OCI-LY1 (cell line): ENCODE data around the gene TREM2.
A peak's percentile ranks its signal among the peaks of the same experiment; 100 is the strongest.
"Not testable (repeated sequence)": the region's sequence is repeated elsewhere in the genome, so short reads cannot be mapped to it uniquely, and the experiment has no call there.

Source experiments
- H2AFZ ChIP-seq: fragments of 200-600 bp; sonication (generic), shearing (Covaris generic); 2 replicates; pipeline ENCODE4 v1.6.0; 2014; ENCODE audit warnings: antibody characterized with exemption, mild to moderate bottlenecking, low read length
- H3F3A ChIP-seq: fragments of 200-600 bp; sonication (generic), shearing (Covaris generic); 2 replicates; pipeline ENCODE4 v1.6.0; 2014; ENCODE audit warnings: mild to moderate bottlenecking, antibody characterized with exemption, low read length, moderate library complexity; ENCODE audit not compliant: insufficient read depth
- H3K27ac ChIP-seq: fragments of 200-600 bp; sonication (generic); 2 replicates; pipeline ENCODE4 v1.5.1; 2014; ENCODE audit warnings: low read length, mixed run types, mild to moderate bottlenecking, low read depth; ENCODE audit not compliant: poor library complexity, severe bottlenecking
- H3K27me3 ChIP-seq: fragments of 200-600 bp; sonication (generic); 2 replicates; pipeline ENCODE4 v1.6.0; 2014; ENCODE audit warnings: antibody characterized with exemption, mild to moderate bottlenecking, low read length, moderate library complexity; ENCODE audit not compliant: insufficient read depth
- H3K36me3 ChIP-seq: fragments of 200-600 bp; sonication (generic); 2 replicates; pipeline ENCODE4 v1.6.1; 2014; ENCODE audit warnings: mild to moderate bottlenecking, antibody characterized with exemption, low read length, moderate library complexity, mixed read lengths; ENCODE audit not compliant: insufficient read depth
- H3K4me1 ChIP-seq: fragments of 200-600 bp; sonication (generic); 2 replicates; pipeline ENCODE4 v1.5.1; 2014; ENCODE audit warnings: mild to moderate bottlenecking, low read length, moderate library complexity; ENCODE audit not compliant: insufficient read depth, severe bottlenecking
- H3K4me2 ChIP-seq: fragments of 200-600 bp; sonication (generic), shearing (Covaris generic); 2 replicates; pipeline ENCODE4 v1.6.1; 2014; ENCODE audit warnings: low read length
- H3K4me3 ChIP-seq: fragments of 200-600 bp; sonication (generic); 2 replicates; pipeline ENCODE4 v1.5.1; 2014; ENCODE audit warnings: low read length, low read depth, mild to moderate bottlenecking, mixed read lengths; ENCODE audit not compliant: poor library complexity, severe bottlenecking
- H3K79me2 ChIP-seq: fragments of 200-600 bp; shearing (Covaris generic); 2 replicates; pipeline ENCODE4 v1.6.1; 2016; ENCODE audit warnings: mixed run types, low read length, mixed read lengths; ENCODE audit not compliant: insufficient read depth
- H3K9ac ChIP-seq: fragments of 200-600 bp; sonication (generic), shearing (Covaris generic); 2 replicates; pipeline ENCODE4 v1.6.1; 2014; ENCODE audit warnings: mild to moderate bottlenecking, low read length, mixed read lengths
- H3K9me2 ChIP-seq: fragments of 200-600 bp; sonication (generic), shearing (Covaris generic); 2 replicates; pipeline ENCODE4 v1.6.1; 2014; ENCODE audit warnings: low read depth, mild to moderate bottlenecking, low read length, mixed read lengths
- H3K9me3 ChIP-seq: fragments of 200-600 bp; shearing (Covaris generic); 2 replicates; pipeline ENCODE4 v1.6.1; 2014; ENCODE audit warnings: low read length, mixed read lengths
- H4K20me1 ChIP-seq: fragments of 200-600 bp; sonication (generic), shearing (Covaris generic); 2 replicates; pipeline ENCODE4 v1.6.0; 2016; ENCODE audit warnings: mild to moderate bottlenecking, low read length; ENCODE audit not compliant: insufficient read depth
- CTCF ChIP-seq: fragments of 200-600 bp; sonication (generic), shearing (Covaris generic); IDR thresholded peaks from 2 replicates; pipeline ENCODE4 v1.5.1; 2017; ENCODE audit warnings: mild to moderate bottlenecking, antibody characterized with exemption, low read length, moderate library complexity, mixed read lengths
- EZH2 ChIP-seq: fragments of 200-600 bp; sonication (generic), shearing (Covaris generic); IDR thresholded peaks from 2 replicates; pipeline ENCODE4 v1.8.0; 2017; ENCODE audit warnings: borderline replicate concordance, mixed run types, mild to moderate bottlenecking, antibody characterized with exemption, low read length, moderate library complexity, mixed read lengths

Gene TREM2

DNA sequence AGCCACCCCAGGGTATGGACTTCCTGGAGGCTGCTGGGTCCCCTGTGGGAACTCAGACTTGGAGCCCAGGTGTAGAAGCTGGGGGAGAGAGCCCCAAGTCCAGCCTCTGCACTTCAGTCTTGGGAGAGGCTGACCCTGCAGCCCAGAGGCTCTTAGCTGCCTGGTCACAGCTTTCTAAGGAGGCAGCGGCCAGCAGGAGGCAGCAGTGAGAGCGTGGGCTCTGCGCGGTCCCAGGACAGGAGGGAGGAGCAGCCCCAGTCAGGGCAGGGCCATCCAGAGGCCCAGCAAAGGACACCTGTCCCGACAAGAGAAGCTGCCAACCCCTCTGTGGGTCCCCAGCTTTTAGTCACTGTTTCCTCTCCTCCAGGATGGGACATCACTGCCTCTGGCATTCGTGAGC is 28.7 kb upstream of the TREM2 start:
- Histone ChIP-seq H3K36me3 (no peaks in the 10 kb centered on the region), H3K9ac (no peak overlapping the region), H3K9me3 (peaks cover 3% of the 10 kb centered on the region; the same call in 1 of the 2 replicates), H3K27ac (no peak overlapping the region), H3K4me3 (no peak overlapping the region), H3K4me1 (no peaks in the 10 kb centered on the region), H3K9me2 (no peaks in the 10 kb centered on the region), H3K4me2 (no peak overlapping the region), H4K20me1 (no peaks in the 10 kb centered on the region), H3K79me2 (no peaks in the 10 kb centered on the region), H3K27me3 (no peaks in the 10 kb centered on the region; the same call in 1 of the 2 replicates), H3F3A (no peaks in the 10 kb centered on the region), H2AFZ (no peak overlapping the region)
- TF ChIP-seq EZH2 = no peak
- TF ChIP-seq CTCF = peak; percentile 68

DNA sequence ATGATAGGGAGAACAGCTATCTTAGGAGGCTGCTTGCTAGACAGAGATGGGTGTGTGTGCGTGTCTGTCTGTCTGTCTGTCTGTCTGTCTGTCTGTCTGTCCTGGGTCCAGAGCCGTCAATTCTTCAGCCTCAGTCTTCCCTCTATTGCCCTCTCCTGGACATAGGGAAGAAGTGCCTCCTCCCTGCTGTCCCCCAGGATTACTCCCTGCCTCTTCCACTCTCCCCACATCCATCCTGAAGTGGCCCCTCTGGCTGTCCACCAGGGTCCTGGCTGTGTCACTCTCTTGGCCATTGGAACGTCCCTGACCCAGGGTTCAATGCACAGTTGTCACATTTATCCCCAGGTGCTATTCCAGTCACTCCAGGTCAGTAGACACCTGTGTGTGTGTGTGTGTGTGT is 27.9 kb upstream of the TREM2 start:
- Histone ChIP-seq H4K20me1 (no peaks in the 10 kb centered on the region), H3K27me3 (no peaks in the 10 kb centered on the region; the same call in 1 of the 2 replicates), H3K4me1 (no peaks in the 10 kb centered on the region), H3K9ac (no peak overlapping the region), H3K9me3 (peaks cover 3% of the 10 kb centered on the region; the same call in 1 of the 2 replicates), H3K4me2 (no peak overlapping the region), H3K79me2 (no peaks in the 10 kb centered on the region), H3K9me2 (no peaks in the 10 kb centered on the region), H2AFZ (no peak overlapping the region), H3K27ac (no peak overlapping the region), H3K36me3 (no peaks in the 10 kb centered on the region), H3K4me3 (no peak overlapping the region), H3F3A (no peaks in the 10 kb centered on the region)
- no peak for TF ChIP-seq CTCF
- no peak for TF ChIP-seq EZH2

DNA sequence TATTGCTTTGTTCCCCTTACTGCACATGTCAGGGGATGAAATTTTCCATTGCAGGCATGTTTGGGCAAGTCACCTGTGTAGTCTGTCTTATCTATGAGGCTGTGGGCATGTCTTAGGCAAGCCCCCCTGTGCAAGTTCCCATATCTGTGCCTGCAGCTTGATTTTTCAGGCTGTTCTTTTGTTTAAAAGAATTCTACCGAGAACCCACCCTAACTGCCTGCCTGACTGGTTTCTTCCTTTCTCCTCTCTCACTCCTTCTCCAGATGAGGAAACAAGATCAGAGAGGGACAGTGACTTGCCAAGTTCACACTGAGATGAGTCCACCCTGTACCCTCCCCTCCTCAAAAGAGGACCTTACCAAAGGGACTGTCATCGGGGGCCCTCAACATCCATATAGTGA is 27.1 kb upstream of the TREM2 start:
- H3K27me3 ChIP-seq = no peaks in the 10 kb centered on the region; the same call in 1 of the 2 replicates
- H3K4me1 ChIP-seq = no peaks in the 10 kb centered on the region
- no peak overlapping the region for H3K27ac ChIP-seq
- H3F3A ChIP-seq = no peaks in the 10 kb centered on the region
- H2AFZ ChIP-seq = no peak overlapping the region
- peaks cover 3% of the 10 kb centered on the region; the same call in 1 of the 2 replicates for H3K9me3 ChIP-seq
- no peaks in the 10 kb centered on the region for H3K9me2 ChIP-seq
- H3K36me3 ChIP-seq = no peaks in the 10 kb centered on the region
- H4K20me1 ChIP-seq = no peaks in the 10 kb centered on the region
- TF ChIP-seq EZH2 (no peak), CTCF (no peak)
- H3K9ac ChIP-seq = no peak overlapping the region
- no peak overlapping the region for H3K4me3 ChIP-seq
- no peaks in the 10 kb centered on the region for H3K79me2 ChIP-seq
- H3K4me2 ChIP-seq = no peak overlapping the region

GRCh38 chr6:41189046-41189445 is 26.1 kb upstream of the TREM2 start:
- H3K4me3 ChIP-seq, H3F3A ChIP-seq, H3K27me3 ChIP-seq, H3K27ac ChIP-seq, H2AFZ ChIP-seq, H3K36me3 ChIP-seq, H3K9me2 ChIP-seq, H4K20me1 ChIP-seq, H3K9me3 ChIP-seq, H3K4me1 ChIP-seq, H3K4me2 ChIP-seq, H3K79me2 ChIP-seq, H3K9ac ChIP-seq: not testable (repeated sequence)
